ENCODE measurements around the gene PPP2R2B. TPM values are rescaled to one million over a fixed set of nuclear protein-coding genes. Genes with fewer than 3 reads are reported as not detected.

PPP2R2B gene
- total and polyA plus RNA-seq, 2 donors (not counting 3 experiments of a cell fraction or from before 2014, with no cell fraction given): not detected

DNA sequence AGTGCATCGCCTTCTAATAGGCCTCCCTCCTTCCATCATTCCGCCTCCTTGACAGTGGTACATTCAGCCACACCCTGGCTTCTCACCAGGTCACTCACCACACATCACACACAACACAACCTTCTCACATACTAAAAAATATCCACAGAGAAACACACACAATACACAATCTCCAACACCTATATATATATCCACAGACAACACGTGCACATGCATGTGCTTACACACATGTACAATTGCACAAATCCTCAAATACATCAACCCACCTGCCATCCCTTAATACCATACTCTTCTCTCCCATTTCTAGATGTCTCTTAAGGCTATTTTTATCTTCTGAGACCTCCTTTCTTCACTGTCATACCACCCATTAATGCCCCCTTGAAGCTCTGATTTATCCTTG, 57.6 kb downstream of the PPP2R2B start:
- BruUV-seq (replicated peaks): no TSS peak
- Histone ChIP-seq H3K27me3 (ENCODE audit: control insufficient read depth in 2 of 2, insufficient read depth in 2 of 2, low read length in 2 of 2) (no peaks in the 10 kb centered on the region), H3K4me3 (replicated peaks in 1 of 3; ENCODE audit: insufficient read depth in 1 of 3, low read depth in 1 of 3, low read length in 3 of 3) (no peak overlapping the region), H2AFZ (ENCODE audit: low read depth, low read length) (no peak overlapping the region), H3K36me3 (ENCODE audit: control insufficient read depth in 2 of 2, extremely low read depth in 1 of 2, insufficient read depth in 2 of 2, low read length in 2 of 2) (no peaks in the 10 kb centered on the region), H3K9me3 (replicated peaks; ENCODE audit: control insufficient read depth, insufficient read depth, low read length) (no peaks in the 10 kb centered on the region), H3K79me2 (ENCODE audit: control insufficient read depth, insufficient read depth, low read length) (no peaks in the 10 kb centered on the region), H4K20me1 (replicated peaks; ENCODE audit: control insufficient read depth, extremely low read depth, insufficient read depth, low read length) (no peaks in the 10 kb centered on the region), H3K27ac (ENCODE audit: insufficient read depth, low read depth, low read length) (no peak overlapping the region), H3K9ac (replicated peaks; ENCODE audit: extremely low read depth, insufficient read depth, low read length) (no peak overlapping the region), H3K4me2 (ENCODE audit: insufficient read depth, low read length) (no peak overlapping the region), H3K4me1 (ENCODE audit: control insufficient read depth, extremely low read depth, insufficient read depth, low read length) (no peaks in the 10 kb centered on the region), H3K9me1 (replicated peaks; ENCODE audit: control insufficient read depth, extremely low read depth, insufficient read depth, low read length) (no peaks in the 10 kb centered on the region)
- POLR2A ChIA-PET: no interaction called here
- FAIRE-seq (no peak), DNase-seq (ENCODE audit: low read depth, low spot score) (no peak)
- no peak for TF ChIP-seq EZH2 (IDR thresholded peaks at IDR 0.05; ENCODE audit: borderline replicate concordance, low read depth, low read length, severe bottlenecking)
- no peak for TF ChIP-seq GATA2 (IDR thresholded peaks at IDR 0.05; ENCODE audit: insufficient read depth, insufficient read length, low read depth, low read length)
- TF ChIP-seq POLR2AphosphoS5 (IDR thresholded peaks at IDR 0.05; ENCODE audit: insufficient read depth, low read depth, low read length): no peak
- TF ChIP-seq, protein P1, sequence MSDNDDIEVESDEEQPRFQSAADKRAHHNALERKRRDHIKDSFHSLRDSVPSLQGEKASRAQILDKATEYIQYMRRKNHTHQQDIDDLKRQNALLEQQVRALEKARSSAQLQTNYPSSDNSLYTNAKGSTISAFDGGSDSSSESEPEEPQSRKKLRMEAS (IDR thresholded peaks at IDR 0.05; ENCODE audit: insufficient read depth, insufficient read length): no peak
- dilution Hi-C loops (cut with MboI; ENCODE audit: extremely low pct_ligation_motif_present, low sequenced_read_pairs) (no loop called here), intact Hi-C loops (cut with micrococcal nuclease) (no loop called here)
- CTCF ChIA-PET: no interaction called here

DNA sequence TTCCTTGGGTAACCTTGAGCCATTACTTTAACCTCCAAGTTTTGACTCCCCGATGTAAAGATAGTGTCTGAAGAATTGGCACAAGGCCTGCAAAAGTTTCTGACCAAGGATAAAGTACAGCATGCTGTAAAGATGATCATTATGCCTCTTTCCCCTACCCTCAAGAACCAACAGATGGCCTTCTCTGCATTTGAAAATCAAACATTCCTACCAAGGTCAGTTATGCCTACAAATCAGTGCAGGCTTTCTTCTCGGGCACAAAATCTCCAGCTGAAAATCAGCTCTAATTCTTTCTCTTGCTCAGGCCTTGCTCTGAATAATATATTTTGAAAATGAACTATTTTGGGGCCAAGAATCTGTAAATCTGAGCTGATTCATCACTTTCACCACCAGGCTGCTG, 59.7 kb downstream of the PPP2R2B start:
- H3K4me2 ChIP-seq (ENCODE audit: insufficient read depth, low read length): no peak overlapping the region
- DNase-seq (ENCODE audit: low read depth, low spot score) (no peak), FAIRE-seq (no peak)
- no peak overlapping the region for H3K9ac ChIP-seq (replicated peaks; ENCODE audit: extremely low read depth, insufficient read depth, low read length)
- intact Hi-C loops (cut with micrococcal nuclease) (no loop called here), dilution Hi-C loops (cut with MboI; ENCODE audit: extremely low pct_ligation_motif_present, low sequenced_read_pairs) (no loop called here)
- no peak overlapping the region for H2AFZ ChIP-seq (ENCODE audit: low read depth, low read length)
- H3K36me3 ChIP-seq (ENCODE audit: control insufficient read depth in 2 of 2, extremely low read depth in 1 of 2, insufficient read depth in 2 of 2, low read length in 2 of 2): no peaks in the 10 kb centered on the region
- H3K79me2 ChIP-seq (ENCODE audit: control insufficient read depth, insufficient read depth, low read length): no peaks in the 10 kb centered on the region
- H3K27ac ChIP-seq (ENCODE audit: insufficient read depth, low read depth, low read length): no peak overlapping the region
- H4K20me1 ChIP-seq (replicated peaks; ENCODE audit: control insufficient read depth, extremely low read depth, insufficient read depth, low read length): no peaks in the 10 kb centered on the region
- ChIA-PET CTCF (interaction anchor here (0.6 kb wide), 1 partner anchor 50 kb away, joined by 3 read pairs; no protein-coding TSS in a partner anchor), POLR2A (no interaction called here)
- BruUV-seq (replicated peaks): no TSS peak
- no peak overlapping the region for H3K4me3 ChIP-seq (replicated peaks in 1 of 3; ENCODE audit: insufficient read depth in 1 of 3, low read depth in 1 of 3, low read length in 3 of 3)
- TF ChIP-seq GATA2 (IDR thresholded peaks at IDR 0.05; ENCODE audit: insufficient read depth, insufficient read length, low read depth, low read length) (no peak), EZH2 (IDR thresholded peaks at IDR 0.05; ENCODE audit: borderline replicate concordance, low read depth, low read length, severe bottlenecking) (no peak), POLR2A (IDR thresholded peaks at IDR 0.05; ENCODE audit: low read depth, low read length) (no peak), JUN (IDR thresholded peaks at IDR 0.05; ENCODE audit: borderline replicate concordance, insufficient read depth, insufficient read length, low read depth) (no peak), FOS (IDR thresholded peaks at IDR 0.05; ENCODE audit: borderline replicate concordance, insufficient read depth, low read length) (no peak)
- TF ChIP-seq, protein P2, sequence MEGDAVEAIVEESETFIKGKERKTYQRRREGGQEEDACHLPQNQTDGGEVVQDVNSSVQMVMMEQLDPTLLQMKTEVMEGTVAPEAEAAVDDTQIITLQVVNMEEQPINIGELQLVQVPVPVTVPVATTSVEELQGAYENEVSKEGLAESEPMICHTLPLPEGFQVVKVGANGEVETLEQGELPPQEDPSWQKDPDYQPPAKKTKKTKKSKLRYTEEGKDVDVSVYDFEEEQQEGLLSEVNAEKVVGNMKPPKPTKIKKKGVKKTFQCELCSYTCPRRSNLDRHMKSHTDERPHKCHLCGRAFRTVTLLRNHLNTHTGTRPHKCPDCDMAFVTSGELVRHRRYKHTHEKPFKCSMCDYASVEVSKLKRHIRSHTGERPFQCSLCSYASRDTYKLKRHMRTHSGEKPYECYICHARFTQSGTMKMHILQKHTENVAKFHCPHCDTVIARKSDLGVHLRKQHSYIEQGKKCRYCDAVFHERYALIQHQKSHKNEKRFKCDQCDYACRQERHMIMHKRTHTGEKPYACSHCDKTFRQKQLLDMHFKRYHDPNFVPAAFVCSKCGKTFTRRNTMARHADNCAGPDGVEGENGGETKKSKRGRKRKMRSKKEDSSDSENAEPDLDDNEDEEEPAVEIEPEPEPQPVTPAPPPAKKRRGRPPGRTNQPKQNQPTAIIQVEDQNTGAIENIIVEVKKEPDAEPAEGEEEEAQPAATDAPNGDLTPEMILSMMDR (IDR thresholded peaks at IDR 0.05; ENCODE audit: extremely low read depth in 1 of 2, insufficient read depth in 1 of 2, low read depth in 1 of 2, low read length in 2 of 2): no peak
- H3K9me1 ChIP-seq (replicated peaks; ENCODE audit: control insufficient read depth, extremely low read depth, insufficient read depth, low read length): no peaks in the 10 kb centered on the region
- no peaks in the 10 kb centered on the region for H3K27me3 ChIP-seq (ENCODE audit: control insufficient read depth in 2 of 2, insufficient read depth in 2 of 2, low read length in 2 of 2)
- no peaks in the 10 kb centered on the region for H3K9me3 ChIP-seq (replicated peaks; ENCODE audit: control insufficient read depth, insufficient read depth, low read length)
- no peaks in the 10 kb centered on the region for H3K4me1 ChIP-seq (ENCODE audit: control insufficient read depth, extremely low read depth, insufficient read depth, low read length)
